Measurements from ENCODE around the gene SLC8A1. TPM values are rescaled to one million over a fixed set of nuclear protein-coding genes. Genes with fewer than 3 reads are reported as not detected.

The SLC8A1 gene
- total RNA-seq, 2 donors from 2014 or later, result 0.66 to 7.8 TPM

DNA sequence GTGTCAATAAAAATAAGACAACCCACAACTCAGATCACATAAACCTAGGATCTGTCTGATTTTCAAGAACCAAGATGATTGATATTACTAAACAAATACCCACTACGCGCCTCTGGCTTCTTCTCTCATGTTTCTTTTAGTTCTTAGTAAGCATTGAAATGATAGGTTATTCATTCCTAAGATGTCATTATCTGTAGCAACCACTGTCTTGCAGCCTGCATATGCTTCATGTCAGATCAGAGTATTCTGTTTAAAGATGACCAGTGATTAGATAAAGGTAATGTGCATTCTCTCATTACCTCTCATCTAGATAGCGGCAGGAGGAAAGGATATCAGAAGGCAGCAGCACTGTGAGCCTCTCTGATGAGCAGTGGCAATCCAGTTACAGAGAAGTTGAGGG is 112.9 kb downstream of the SLC8A1 start:
- Histone ChIP-seq H3K27ac (no peak overlapping the region), H3K4me3 (no peak overlapping the region), H3K9me3 (no peaks in the 10 kb centered on the region), H3K4me1 (no peaks in the 10 kb centered on the region), H3K36me3 (replicated peaks in 1 of 2; ENCODE audit: insufficient read depth in 1 of 2, low read depth in 2 of 2) (no peaks in the 10 kb centered on the region), H3K27me3 (no peaks in the 10 kb centered on the region)
- intact Hi-C loops (cut with DNase I), result no loop called here
- WGBS, 2 donors, result 71 to 79% methylated on average over 3 of the region's 3 CpGs
- no peak for DNase-seq
- no peak for TF ChIP-seq CTCF (IDR thresholded peaks at IDR 0.05)
- no peak for TF ChIP-seq POLR2A (IDR thresholded peaks at IDR 0.05)
- no peak for ATAC-seq

DNA sequence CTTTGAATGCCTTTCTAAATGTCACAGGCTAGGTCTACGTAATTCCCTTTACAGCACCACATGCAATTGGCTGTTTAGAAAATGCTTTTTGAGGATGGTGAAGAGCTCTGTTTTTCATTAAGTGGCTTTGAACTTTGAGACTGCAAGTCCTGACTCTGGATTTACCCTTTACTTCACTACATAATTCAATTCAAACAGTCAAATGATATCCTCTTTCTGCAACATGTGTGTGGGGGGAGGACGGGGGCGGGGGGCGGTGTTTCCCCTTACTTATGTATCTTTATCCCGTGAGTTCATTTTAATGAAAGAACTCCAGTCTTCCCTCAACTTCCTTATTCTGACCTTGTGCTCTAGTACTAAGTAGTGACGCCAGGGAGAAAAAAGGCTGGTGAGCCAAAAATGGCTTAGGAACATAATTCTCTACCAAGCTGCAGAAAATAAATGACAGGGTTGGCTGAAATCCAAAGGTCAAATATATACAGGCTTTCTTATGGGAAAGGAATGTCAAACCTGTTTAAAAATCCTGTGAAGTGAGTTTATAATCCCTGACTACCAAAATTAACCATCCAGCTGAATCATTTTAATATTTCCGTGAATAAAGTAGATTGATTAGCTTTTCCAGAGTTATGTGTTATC is 119.6 kb downstream of the SLC8A1 start:
- H3K4me1 ChIP-seq, result peaks cover 17% of the 10 kb centered on the region
- ATAC-seq, result peak; percentile 93
- H3K27me3 ChIP-seq, result no peaks in the 10 kb centered on the region
- no peaks in the 10 kb centered on the region for H3K36me3 ChIP-seq (replicated peaks in 1 of 2; ENCODE audit: insufficient read depth in 1 of 2, low read depth in 2 of 2)
- H3K9me3 ChIP-seq, result no peaks in the 10 kb centered on the region
- DNase-seq, result peak; percentile 17 to 66 (median 42)
- H3K4me3 ChIP-seq, result no peak overlapping the region
- 12% methylated on average over 7 of the region's 7 CpGs for WGBS, 2 donors
- intact Hi-C loops (cut with DNase I), result no loop called here
- H3K27ac ChIP-seq, result peak overlapping the region in 3 of 4 donors; percentile 38 to 67 (median 48)
- TF ChIP-seq CTCF (IDR thresholded peaks at IDR 0.05), result peak in 2 of 7 experiments; percentile 9
- no peak for TF ChIP-seq POLR2A (IDR thresholded peaks at IDR 0.05)

GRCh38 chr2:40330096-40330495 is 121.8 kb downstream of the SLC8A1 start:
- Histone ChIP-seq H3K36me3 (replicated peaks in 1 of 2; ENCODE audit: insufficient read depth in 1 of 2, low read depth in 2 of 2) (no peaks in the 10 kb centered on the region), H3K27ac (no peak overlapping the region), H3K4me1 (peaks cover 17% of the 10 kb centered on the region), H3K4me3 (no peak overlapping the region), H3K27me3 (no peaks in the 10 kb centered on the region), H3K9me3 (no peaks in the 10 kb centered on the region)
- TF ChIP-seq CTCF (IDR thresholded peaks at IDR 0.05), result no peak
- no peak for TF ChIP-seq POLR2A (IDR thresholded peaks at IDR 0.05)
- intact Hi-C loops (cut with DNase I), result no loop called here
- DNase-seq (no peak), ATAC-seq (no peak)
- 50 to 64% methylated on average over 3 of the region's 3 CpGs for WGBS, 2 donors

GRCh38 chr2:40329739-40330030 is 122.2 kb downstream of the SLC8A1 start:
- peaks cover 17% of the 10 kb centered on the region for H3K4me1 ChIP-seq
- intact Hi-C loops (cut with DNase I), result no loop called here
- no peaks in the 10 kb centered on the region for H3K36me3 ChIP-seq (replicated peaks in 1 of 2; ENCODE audit: insufficient read depth in 1 of 2, low read depth in 2 of 2)
- H3K9me3 ChIP-seq, result no peaks in the 10 kb centered on the region
- no peak for TF ChIP-seq CTCF (IDR thresholded peaks at IDR 0.05)
- TF ChIP-seq POLR2A (IDR thresholded peaks at IDR 0.05), result no peak
- DNase-seq (no peak), ATAC-seq (no peak)
- 79 to 84% methylated on average over 1 of the region's 1 CpG for WGBS, 2 donors
- no peak overlapping the region for H3K27ac ChIP-seq
- H3K4me3 ChIP-seq, result no peak overlapping the region
- no peaks in the 10 kb centered on the region for H3K27me3 ChIP-seq

DNA sequence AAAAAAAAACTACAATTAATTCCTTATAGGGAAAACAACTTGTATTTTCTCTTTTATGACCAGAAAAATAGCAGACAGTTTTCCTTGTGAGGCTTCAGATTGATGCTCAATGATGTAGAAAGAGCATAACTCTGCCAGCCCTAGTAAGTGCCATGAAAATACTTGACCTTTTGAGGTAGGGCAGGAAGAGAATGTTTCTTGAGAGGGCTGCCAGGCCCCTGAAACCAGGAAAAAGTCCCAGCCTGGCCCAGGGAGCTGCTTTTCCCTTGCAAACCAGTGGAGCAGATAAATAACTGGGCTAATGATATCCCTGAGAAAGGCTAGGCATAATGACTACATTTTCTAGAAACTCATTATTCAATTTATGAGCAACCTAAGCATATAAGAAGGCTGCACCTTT is 126.8 kb downstream of the SLC8A1 start:
- intact Hi-C loops (cut with DNase I), result no loop called here
- no peak for DNase-seq

More for the DNA sequence above, 126.8 kb downstream of the SLC8A1 start:
- Histone ChIP-seq H3K9me3 (no peaks in the 10 kb centered on the region), H3K27me3 (no peaks in the 10 kb centered on the region), H3K36me3 (replicated peaks in 1 of 2; ENCODE audit: insufficient read depth in 1 of 2, low read depth in 2 of 2) (no peaks in the 10 kb centered on the region), H3K27ac (no peak overlapping the region), H3K4me1 (no peaks in the 10 kb centered on the region), H3K4me3 (no peak overlapping the region)
- TF ChIP-seq POLR2A (IDR thresholded peaks at IDR 0.05) (no peak), CTCF (IDR thresholded peaks at IDR 0.05) (no peak)
- no peak for ATAC-seq
